OCI-LY1 (cell line): Measurements from ENCODE around the gene SP100.

Experiments used
- H2AFZ ChIP-seq: fragments of 200-600 bp; sonication (generic), shearing (Covaris generic); 2 replicates; pipeline ENCODE4 v1.6.0; 2014; ENCODE audit warnings: antibody characterized with exemption, mild to moderate bottlenecking, low read length
- H3F3A ChIP-seq: fragments of 200-600 bp; sonication (generic), shearing (Covaris generic); 2 replicates; pipeline ENCODE4 v1.6.0; 2014; ENCODE audit warnings: mild to moderate bottlenecking, antibody characterized with exemption, low read length, moderate library complexity; ENCODE audit not compliant: insufficient read depth
- H3K27ac ChIP-seq: fragments of 200-600 bp; sonication (generic); 2 replicates; pipeline ENCODE4 v1.5.1; 2014; ENCODE audit warnings: low read length, mixed run types, mild to moderate bottlenecking, low read depth; ENCODE audit not compliant: poor library complexity, severe bottlenecking
- H3K27me3 ChIP-seq: fragments of 200-600 bp; sonication (generic); 2 replicates; pipeline ENCODE4 v1.6.0; 2014; ENCODE audit warnings: antibody characterized with exemption, mild to moderate bottlenecking, low read length, moderate library complexity; ENCODE audit not compliant: insufficient read depth
- H3K36me3 ChIP-seq: fragments of 200-600 bp; sonication (generic); 2 replicates; pipeline ENCODE4 v1.6.1; 2014; ENCODE audit warnings: mild to moderate bottlenecking, antibody characterized with exemption, low read length, moderate library complexity, mixed read lengths; ENCODE audit not compliant: insufficient read depth
- H3K4me1 ChIP-seq: fragments of 200-600 bp; sonication (generic); 2 replicates; pipeline ENCODE4 v1.5.1; 2014; ENCODE audit warnings: mild to moderate bottlenecking, low read length, moderate library complexity; ENCODE audit not compliant: insufficient read depth, severe bottlenecking
- H3K4me2 ChIP-seq: fragments of 200-600 bp; sonication (generic), shearing (Covaris generic); 2 replicates; pipeline ENCODE4 v1.6.1; 2014; ENCODE audit warnings: low read length
- H3K4me3 ChIP-seq: fragments of 200-600 bp; sonication (generic); 2 replicates; pipeline ENCODE4 v1.5.1; 2014; ENCODE audit warnings: low read length, low read depth, mild to moderate bottlenecking, mixed read lengths; ENCODE audit not compliant: poor library complexity, severe bottlenecking
- H3K79me2 ChIP-seq: fragments of 200-600 bp; shearing (Covaris generic); 2 replicates; pipeline ENCODE4 v1.6.1; 2016; ENCODE audit warnings: mixed run types, low read length, mixed read lengths; ENCODE audit not compliant: insufficient read depth
- H3K9ac ChIP-seq: fragments of 200-600 bp; sonication (generic), shearing (Covaris generic); 2 replicates; pipeline ENCODE4 v1.6.1; 2014; ENCODE audit warnings: mild to moderate bottlenecking, low read length, mixed read lengths
- H3K9me2 ChIP-seq: fragments of 200-600 bp; sonication (generic), shearing (Covaris generic); 2 replicates; pipeline ENCODE4 v1.6.1; 2014; ENCODE audit warnings: low read depth, mild to moderate bottlenecking, low read length, mixed read lengths
- H3K9me3 ChIP-seq: fragments of 200-600 bp; shearing (Covaris generic); 2 replicates; pipeline ENCODE4 v1.6.1; 2014; ENCODE audit warnings: low read length, mixed read lengths
- H4K20me1 ChIP-seq: fragments of 200-600 bp; sonication (generic), shearing (Covaris generic); 2 replicates; pipeline ENCODE4 v1.6.0; 2016; ENCODE audit warnings: mild to moderate bottlenecking, low read length; ENCODE audit not compliant: insufficient read depth
- CTCF ChIP-seq: fragments of 200-600 bp; sonication (generic), shearing (Covaris generic); IDR thresholded peaks from 2 replicates; pipeline ENCODE4 v1.5.1; 2017; ENCODE audit warnings: mild to moderate bottlenecking, antibody characterized with exemption, low read length, moderate library complexity, mixed read lengths
- EZH2 ChIP-seq: fragments of 200-600 bp; sonication (generic), shearing (Covaris generic); IDR thresholded peaks from 2 replicates; pipeline ENCODE4 v1.8.0; 2017; ENCODE audit warnings: borderline replicate concordance, mixed run types, mild to moderate bottlenecking, antibody characterized with exemption, low read length, moderate library complexity, mixed read lengths

The SP100 gene

GRCh38 chr2:230521386-230521785, 105.4 kb downstream of the SP100 start:
- Histone ChIP-seq H3K4me2 (no peak overlapping the region), H4K20me1 (no peaks in the 10 kb centered on the region), H3K9me2 (no peaks in the 10 kb centered on the region), H3K9ac (no peak overlapping the region), H3K27me3 (no peaks in the 10 kb centered on the region), H3K4me1 (no peaks in the 10 kb centered on the region), H3K36me3 (peaks cover 4% of the 10 kb centered on the region; the same call in 1 of the 2 replicates), H3K9me3 (peaks cover 23% of the 10 kb centered on the region; the same call in 1 of the 2 replicates), H3K4me3 (no peak overlapping the region), H3K27ac (no peak overlapping the region), H3F3A (no peaks in the 10 kb centered on the region), H3K79me2 (no peaks in the 10 kb centered on the region), H2AFZ (no peak overlapping the region)
- TF ChIP-seq EZH2 (no peak), CTCF (no peak)

GRCh38 chr2:230525682-230526081, 109.7 kb downstream of the SP100 start:
- Histone ChIP-seq H3K79me2 (no peaks in the 10 kb centered on the region), H3K9me2 (no peaks in the 10 kb centered on the region), H3K9me3 (peaks cover 19% of the 10 kb centered on the region; the same call in 1 of the 2 replicates), H3K4me1 (no peaks in the 10 kb centered on the region), H3K27me3 (no peaks in the 10 kb centered on the region), H3K4me2 (no peak overlapping the region), H3K36me3 (peaks cover 4% of the 10 kb centered on the region; the same call in 1 of the 2 replicates), H3K9ac (no peak overlapping the region), H4K20me1 (no peaks in the 10 kb centered on the region), H2AFZ (no peak overlapping the region), H3F3A (no peaks in the 10 kb centered on the region), H3K4me3 (no peak overlapping the region), H3K27ac (no peak overlapping the region)
- TF ChIP-seq CTCF: no peak
- TF ChIP-seq EZH2: no peak

- Histone ChIP-seq H2AFZ (no peak overlapping the region), H3K4me1 (peaks cover 10% of the 10 kb centered on the region), H3K79me2 (no peaks in the 10 kb centered on the region), H3K9me2 (no peaks in the 10 kb centered on the region), H3K27me3 (no peaks in the 10 kb centered on the region), H3K36me3 (no peaks in the 10 kb centered on the region), H3K4me2 (no peak overlapping the region), H3K9ac (no peak overlapping the region), H3K9me3 (no peaks in the 10 kb centered on the region), H3K27ac (no peak overlapping the region), H3K4me3 (no peak overlapping the region), H4K20me1 (no peaks in the 10 kb centered on the region), H3F3A (no peaks in the 10 kb centered on the region)
- no peak for TF ChIP-seq EZH2
- TF ChIP-seq CTCF: no peak
Measured at GRCh38 chr2:230537531-230537976, 121.6 kb downstream of the SP100 start.
